Liver (tissue), 9 donors: ENCODE data around the gene BNC2. TPM values are rescaled to one million over a fixed set of nuclear protein-coding genes. Genes with fewer than 3 reads are reported as not detected.

Experiments
- DNase-seq: peaks from one replicate; pipeline ENCODE4 v3.0.0-alpha.2; 2017; ENCODE audit warnings: low spot score
- H3K27ac ChIP-seq, 2 donors: one replicate each; pipeline ENCODE4 v1.7.0; 2013; ENCODE audit warnings: inconsistent platforms in 2 of 2, low read length in 2 of 2, control low read depth in 1 of 2, low read depth in 1 of 2, mild to moderate bottlenecking in 1 of 2
- H3K27me3 ChIP-seq, 4 donors: one replicate each; pipeline versions ENCODE4 v1.6.1 to v1.7.0; 2013; ENCODE audit warnings: low read length in 3 of 4, inconsistent platforms in 1 of 4, mild to moderate bottlenecking in 1 of 4, moderate library complexity in 1 of 4; ENCODE audit not compliant: control insufficient read depth in 4 of 4, insufficient read depth in 4 of 4
- H3K36me3 ChIP-seq, 4 donors: one replicate each; pipeline versions ENCODE4 v1.6.1 to v1.7.0; 2013; ENCODE audit warnings: low read length in 3 of 4, mild to moderate bottlenecking in 3 of 4, low read depth in 1 of 4, moderate library complexity in 1 of 4; ENCODE audit not compliant: control insufficient read depth in 4 of 4, insufficient read depth in 3 of 4
- H3K4me1 ChIP-seq, 4 donors: one replicate each; pipeline versions ENCODE4 v1.6.1 to v1.7.0; 2013; ENCODE audit warnings: low read length in 3 of 4, mild to moderate bottlenecking in 3 of 4, moderate library complexity in 1 of 4; ENCODE audit not compliant: control insufficient read depth in 4 of 4, insufficient read depth in 4 of 4
- H3K4me3 ChIP-seq, 3 donors: one replicate each; pipeline versions ENCODE4 v1.6.1 to v1.7.0; 2013; ENCODE audit warnings: low read length in 3 of 3, control low read depth in 1 of 3, low read depth in 1 of 3, mild to moderate bottlenecking in 1 of 3
- H3K9ac ChIP-seq, 2 donors: one replicate each; pipeline ENCODE4 v1.7.0; 2013; ENCODE audit warnings: low read length in 2 of 2, mild to moderate bottlenecking in 2 of 2, moderate library complexity in 2 of 2, control low read depth in 1 of 2, low read depth in 1 of 2
- H3K9me3 ChIP-seq, 4 donors: one replicate each; pipeline versions ENCODE4 v1.6.1 to v1.7.0; 2013; ENCODE audit warnings: low read length in 3 of 4; ENCODE audit not compliant: control insufficient read depth in 4 of 4
- CTCF ChIP-seq: fragments of 150-350 bp; IDR thresholded peaks from 2 replicates; pipeline ENCODE4 v1.5.1; 2017; ENCODE audit warnings: improper control_type of control experiment, low read depth, low read length; ENCODE audit not compliant: missing input control
- EGR1 ChIP-seq, 2 donors: IDR thresholded peaks; 2 replicates each; pipeline ENCODE4 v1.6.1; 2016 to 2018; ENCODE audit warnings: antibody characterized with exemption in 2 of 2, low read depth in 2 of 2
- FOXA1 ChIP-seq: IDR thresholded peaks from 2 replicates; pipeline ENCODE4 v1.6.1; 2016; ENCODE audit warnings: antibody characterized with exemption
- FOXA2 ChIP-seq: IDR thresholded peaks from 2 replicates; pipeline ENCODE4 v1.6.1; 2016; ENCODE audit warnings: antibody characterized with exemption
- GABPA ChIP-seq, 2 donors: IDR thresholded peaks in 1 of 2; conservative IDR thresholded peaks in 1 of 2; 2 replicates each; pipeline ENCODE4 v1.6.1; 2016; ENCODE audit warnings: antibody characterized with exemption in 2 of 2, mild to moderate bottlenecking in 1 of 2, moderate library complexity in 1 of 2
- HNF4A ChIP-seq, 2 donors: conservative IDR thresholded peaks; 2 replicates each; pipeline ENCODE4 v1.6.1; 2016; ENCODE audit warnings: antibody characterized with exemption in 2 of 2, mild to moderate bottlenecking in 2 of 2
- HNF4G ChIP-seq: IDR thresholded peaks from 2 replicates; pipeline ENCODE4 v1.6.1; 2016; ENCODE audit warnings: antibody characterized with exemption
- JUND ChIP-seq, 2 donors: IDR thresholded peaks; 2 replicates each; pipeline ENCODE4 v1.6.1; 2016; ENCODE audit warnings: antibody characterized with exemption in 2 of 2
- NR2F2 ChIP-seq: IDR thresholded peaks from 2 replicates; pipeline ENCODE4 v1.6.1; 2016; ENCODE audit warnings: antibody characterized with exemption
- RAD21 ChIP-seq, 2 donors: IDR thresholded peaks; 2 replicates each; pipeline ENCODE4 v1.6.1; 2016; ENCODE audit warnings: antibody characterized with exemption in 2 of 2, mild to moderate bottlenecking in 2 of 2
- RXRA ChIP-seq, 2 donors: IDR thresholded peaks; 2 replicates each; pipeline ENCODE4 v1.6.1; 2017 to 2018; ENCODE audit warnings: antibody characterized with exemption in 2 of 2, mild to moderate bottlenecking in 1 of 2
- SP1 ChIP-seq: IDR thresholded peaks from 2 replicates; pipeline ENCODE4 v1.6.1; 2018; ENCODE audit warnings: antibody characterized with exemption, mild to moderate bottlenecking
- TAF1 ChIP-seq: conservative IDR thresholded peaks from 2 replicates; pipeline ENCODE4 v1.6.1; 2016; ENCODE audit warnings: antibody characterized with exemption, mild to moderate bottlenecking
- YY1 ChIP-seq: IDR thresholded peaks from 2 replicates; pipeline ENCODE4 v1.6.1; 2016; ENCODE audit warnings: antibody characterized with exemption, mild to moderate bottlenecking
- ZBTB33 ChIP-seq: IDR thresholded peaks from 2 replicates; pipeline ENCODE4 v1.6.1; 2016; ENCODE audit warnings: antibody characterized with exemption
- WGBS: extraction: QIAGEN DNeasy Blood & Tissue Kit; methylation state at CpG from one replicate; pipeline ENCODE4 v1.1.7; 2013; 5-methylcytosine and 5-hydroxymethylcytosine counted together
- polyA plus RNA-seq, 2 donors: library from polyadenylated mRNA; stranded (reverse) in 1 of 2; unstranded in 1 of 2; fragments of 200-250 nt in 1 of 2; fragments of >200 nt in 1 of 2; fragmentation: Nextera tagmentation in 1 of 2; extraction: Ambion mirVana in 1 of 2; gene quantifications; one replicate each; pipeline versions ENCODE4 v1.2.1 to v1.2.3, GENCODE V29; 2013 to 2015
- total RNA-seq, 2 donors: library from RNA; depleted of rRNA; stranded (reverse); fragments of >200 nt; gene quantifications; one replicate each; pipeline ENCODE4 v1.2.3, GENCODE V29; 2014
- TF ChIP-seq, protein P1 (sequence below): IDR thresholded peaks from 2 replicates; pipeline ENCODE4 v1.6.1; 2016; ENCODE audit warnings: antibody characterized with exemption
- TF ChIP-seq, protein P2 (sequence below): IDR thresholded peaks from 2 replicates; pipeline ENCODE4 v1.6.1; 2016; ENCODE audit warnings: antibody characterized with exemption
- TF ChIP-seq, protein P3 (sequence below): IDR thresholded peaks from 2 replicates; pipeline ENCODE4 v1.6.1; 2016; ENCODE audit warnings: antibody characterized with exemption, mild to moderate bottlenecking
- donor health status: healthy.
- donor health status: healthy.
- donor health status: healthy.
- donor health status: healthy.
- donor health status: healthy.

BNC2 gene
- total and polyA plus RNA-seq, 4 donors, result 0.07 to 0.67 (median 0.08) TPM

DNA sequence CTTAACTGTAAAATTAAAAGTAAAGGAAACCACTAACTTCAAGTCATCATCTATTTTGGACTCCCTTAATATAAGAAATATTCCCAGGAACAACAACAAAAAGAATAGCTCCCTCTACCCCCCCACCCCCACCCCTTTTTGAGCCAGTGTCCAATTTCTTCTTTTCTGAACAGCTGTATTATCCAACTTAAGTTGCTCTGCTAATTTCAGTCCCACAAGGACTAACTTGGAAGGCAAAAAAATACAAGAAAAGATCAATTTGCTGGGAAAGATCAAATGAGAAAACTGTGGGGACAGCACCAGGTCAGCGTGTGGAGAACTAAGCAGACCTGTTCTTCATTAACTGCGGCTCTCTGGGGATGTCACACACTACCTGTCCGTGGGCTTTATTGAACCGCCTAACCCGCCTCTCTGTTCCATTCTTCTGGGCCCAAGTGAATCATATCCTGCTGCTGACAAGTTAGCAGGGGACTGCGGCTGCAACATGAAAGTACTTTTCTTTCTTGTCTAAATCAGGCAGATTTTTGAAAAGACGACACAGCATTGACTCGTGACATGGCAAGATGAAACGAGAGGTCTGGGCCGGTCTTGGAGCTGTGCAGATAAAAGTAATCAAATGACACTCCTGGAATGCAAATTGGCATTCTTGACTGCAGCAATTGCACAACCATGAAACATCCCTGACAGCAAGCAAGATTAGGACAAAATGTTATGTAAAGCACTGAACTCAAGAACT is 2.7 kb downstream of the BNC2 start (continued):
- no peak for TF ChIP-seq CTCF
- no peak for TF ChIP-seq NR2F2
- no peak for TF ChIP-seq TAF1
- TF ChIP-seq JUND (IDR thresholded peaks at IDR 0.05), result no peak
- no peak for TF ChIP-seq EGR1 (IDR thresholded peaks at IDR 0.05; ENCODE audit: low read depth in 2 of 2)
- TF ChIP-seq HNF4A (conservative IDR thresholded peaks at IDR 0.05), result no peak
- TF ChIP-seq, protein P1, sequence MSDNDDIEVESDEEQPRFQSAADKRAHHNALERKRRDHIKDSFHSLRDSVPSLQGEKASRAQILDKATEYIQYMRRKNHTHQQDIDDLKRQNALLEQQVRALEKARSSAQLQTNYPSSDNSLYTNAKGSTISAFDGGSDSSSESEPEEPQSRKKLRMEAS, result no peak
- no peak for TF ChIP-seq SP1

- Histone ChIP-seq H3K27me3 (peaks cover 0 to 7% (median 2%) of the 10 kb centered on the region in 4 donors), H3K27ac (no peak overlapping the region), H3K4me1 (peaks cover 5 to 14% (median 6%) of the 10 kb centered on the region in 4 donors), H3K9ac (no peak overlapping the region), H3K9me3 (no peaks in the 10 kb centered on the region), H3K4me3 (no peak overlapping the region), H3K36me3 (no peaks in the 10 kb centered on the region)
- 85% methylated on average over 2 of the region's 2 CpGs for WGBS
- TF ChIP-seq, protein P2, sequence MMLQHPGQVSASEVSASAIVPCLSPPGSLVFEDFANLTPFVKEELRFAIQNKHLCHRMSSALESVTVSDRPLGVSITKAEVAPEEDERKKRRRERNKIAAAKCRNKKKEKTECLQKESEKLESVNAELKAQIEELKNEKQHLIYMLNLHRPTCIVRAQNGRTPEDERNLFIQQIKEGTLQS, result no peak
- TF ChIP-seq RXRA (IDR thresholded peaks at IDR 0.05) (no peak), NR2F2 (no peak), GABPA (IDR thresholded peaks at IDR 0.05 in 1 of 2, conservative IDR thresholded peaks at IDR 0.05 in 1 of 2) (no peak), HNF4G (no peak), RAD21 (IDR thresholded peaks at IDR 0.05) (no peak), YY1 (no peak), TAF1 (no peak), FOXA1 (no peak), HNF4A (conservative IDR thresholded peaks at IDR 0.05) (no peak), ZBTB33 (no peak), CTCF (no peak), FOXA2 (no peak), SP1 (no peak), EGR1 (IDR thresholded peaks at IDR 0.05; ENCODE audit: low read depth in 2 of 2) (no peak), JUND (IDR thresholded peaks at IDR 0.05) (no peak)
- TF ChIP-seq, protein P1, result no peak
- TF ChIP-seq, protein P3, sequence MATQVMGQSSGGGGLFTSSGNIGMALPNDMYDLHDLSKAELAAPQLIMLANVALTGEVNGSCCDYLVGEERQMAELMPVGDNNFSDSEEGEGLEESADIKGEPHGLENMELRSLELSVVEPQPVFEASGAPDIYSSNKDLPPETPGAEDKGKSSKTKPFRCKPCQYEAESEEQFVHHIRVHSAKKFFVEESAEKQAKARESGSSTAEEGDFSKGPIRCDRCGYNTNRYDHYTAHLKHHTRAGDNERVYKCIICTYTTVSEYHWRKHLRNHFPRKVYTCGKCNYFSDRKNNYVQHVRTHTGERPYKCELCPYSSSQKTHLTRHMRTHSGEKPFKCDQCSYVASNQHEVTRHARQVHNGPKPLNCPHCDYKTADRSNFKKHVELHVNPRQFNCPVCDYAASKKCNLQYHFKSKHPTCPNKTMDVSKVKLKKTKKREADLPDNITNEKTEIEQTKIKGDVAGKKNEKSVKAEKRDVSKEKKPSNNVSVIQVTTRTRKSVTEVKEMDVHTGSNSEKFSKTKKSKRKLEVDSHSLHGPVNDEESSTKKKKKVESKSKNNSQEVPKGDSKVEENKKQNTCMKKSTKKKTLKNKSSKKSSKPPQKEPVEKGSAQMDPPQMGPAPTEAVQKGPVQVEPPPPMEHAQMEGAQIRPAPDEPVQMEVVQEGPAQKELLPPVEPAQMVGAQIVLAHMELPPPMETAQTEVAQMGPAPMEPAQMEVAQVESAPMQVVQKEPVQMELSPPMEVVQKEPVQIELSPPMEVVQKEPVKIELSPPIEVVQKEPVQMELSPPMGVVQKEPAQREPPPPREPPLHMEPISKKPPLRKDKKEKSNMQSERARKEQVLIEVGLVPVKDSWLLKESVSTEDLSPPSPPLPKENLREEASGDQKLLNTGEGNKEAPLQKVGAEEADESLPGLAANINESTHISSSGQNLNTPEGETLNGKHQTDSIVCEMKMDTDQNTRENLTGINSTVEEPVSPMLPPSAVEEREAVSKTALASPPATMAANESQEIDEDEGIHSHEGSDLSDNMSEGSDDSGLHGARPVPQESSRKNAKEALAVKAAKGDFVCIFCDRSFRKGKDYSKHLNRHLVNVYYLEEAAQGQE, result no peak
- no peak for DNase-seq
Measured at GRCh38 chr9:16866587-16866986, 3.9 kb downstream of the BNC2 start.
